ENCODE measurements around the gene IFRD2.
"Not testable (repeated sequence)": the region's sequence is repeated elsewhere in the genome, so short reads cannot be mapped to it uniquely, and the experiment has no call there.

Gene IFRD2

GRCh38 chr3:50289130-50289529, 3.1 kb downstream of the IFRD2 start:
- H3K4me3 ChIP-seq (ENCODE audit: control insufficient read depth, low read depth, low read length): no peak overlapping the region
- TF ChIP-seq CTCF (conservative IDR thresholded peaks at IDR 0.05; ENCODE audit: control insufficient read depth, insufficient read depth, low read depth, low read length): no peak

GRCh38 chr3:50288387-50289007, 3.7 kb downstream of the IFRD2 start:
- TF ChIP-seq CTCF (conservative IDR thresholded peaks at IDR 0.05; ENCODE audit: control insufficient read depth, insufficient read depth, low read depth, low read length): no peak
- DNase-seq (ENCODE audit: low read depth): no peak
- no peak overlapping the region for H3K4me3 ChIP-seq (ENCODE audit: control insufficient read depth, low read depth, low read length)

More at GRCh38 chr3:50289130-50289529, 3.1 kb downstream of the IFRD2 start:
- no peak for DNase-seq (ENCODE audit: low read depth)

GRCh38 chr3:50287262-50287661, 5.0 kb downstream of the IFRD2 start:
- no peak overlapping the region for H3K4me3 ChIP-seq (ENCODE audit: control insufficient read depth, low read depth, low read length)
- no peak for TF ChIP-seq CTCF (conservative IDR thresholded peaks at IDR 0.05; ENCODE audit: control insufficient read depth, insufficient read depth, low read depth, low read length)
- DNase-seq (ENCODE audit: low read depth): no peak

GRCh38 chr3:50286322-50287227, 5.7 kb downstream of the IFRD2 start:
- no peak overlapping the region for H3K4me3 ChIP-seq (ENCODE audit: control insufficient read depth, low read depth, low read length)
- no peak for DNase-seq (ENCODE audit: low read depth)
- no peak for TF ChIP-seq CTCF (conservative IDR thresholded peaks at IDR 0.05; ENCODE audit: control insufficient read depth, insufficient read depth, low read depth, low read length)

GRCh38 chr3:50284121-50284520, 8.1 kb downstream of the IFRD2 start:
- not testable (repeated sequence) for DNase-seq (ENCODE audit: low read depth)

GRCh38 chr3:50279255-50280016, 12.8 kb downstream of the IFRD2 start:
- DNase-seq (ENCODE audit: low read depth): no peak
- H3K4me3 ChIP-seq (ENCODE audit: control insufficient read depth, low read depth, low read length): no peak overlapping the region
- TF ChIP-seq CTCF (conservative IDR thresholded peaks at IDR 0.05; ENCODE audit: control insufficient read depth, insufficient read depth, low read depth, low read length): no peak

More at GRCh38 chr3:50284121-50284520, 8.1 kb downstream of the IFRD2 start:
- not testable (repeated sequence) for H3K4me3 ChIP-seq (ENCODE audit: control insufficient read depth, low read depth, low read length)

GRCh38 chr3:50278880-50279224, 13.4 kb downstream of the IFRD2 start, which contains the start of gene LSMEM2:
LSMEM2 (plus strand) TSS chr3:50279087; CDS start chr3:50279114, 27 bp downstream.
- DNase-seq (ENCODE audit: low read depth): no peak
- H3K4me3 ChIP-seq (ENCODE audit: control insufficient read depth, low read depth, low read length): no peak within 1 kb of the TSS
- no peak for TF ChIP-seq CTCF (conservative IDR thresholded peaks at IDR 0.05; ENCODE audit: control insufficient read depth, insufficient read depth, low read depth, low read length)

Measured in fibroblast of mammary gland (primary cell).